Activated CD8-positive, alpha-beta memory T cell treated with anti-CD3 and anti-CD28 coated beads for 48 hours (primary cell): Measurements from ENCODE around the gene HDAC4.

Source experiments
- DNase-seq, 3 experiments: peaks; one replicate each; pipeline ENCODE4 v3.0.0-alpha.2; 2020; ENCODE audit warnings: low read depth in 2 of 3, low spot score in 2 of 3

Gene HDAC4

GRCh38 chr2:239370876-239371725 is 29.7 kb downstream of the HDAC4 start:
- no peak for DNase-seq

- DNase-seq: no peak
Measured at GRCh38 chr2:239370403-239370802, 30.4 kb downstream of the HDAC4 start.

DNA sequence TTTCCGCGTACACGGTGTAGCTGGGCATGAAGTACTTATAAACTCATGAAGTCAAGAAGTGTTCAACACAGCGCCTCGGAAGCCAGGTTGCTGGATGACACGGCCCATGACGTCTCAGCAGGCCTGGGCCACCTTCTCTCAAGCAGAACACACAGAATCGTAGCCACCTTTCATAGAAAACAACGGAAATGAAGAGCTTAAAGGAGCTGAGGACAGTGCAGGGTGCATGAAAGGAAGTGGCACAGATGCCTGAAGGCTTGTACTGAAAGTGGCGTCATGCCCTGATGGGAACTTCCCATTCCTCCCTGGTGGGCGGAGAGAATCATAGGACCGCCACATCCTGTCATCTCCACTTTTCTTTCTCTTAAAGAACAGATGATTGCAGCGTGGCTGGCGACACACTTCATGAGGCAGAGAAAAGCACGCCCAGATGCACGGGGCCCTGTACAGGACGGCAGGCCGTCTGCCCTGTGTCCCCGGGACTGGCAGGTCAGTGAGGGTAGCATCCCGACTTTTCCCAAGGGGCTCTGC is 31.1 kb downstream of the HDAC4 start:
- peak in 2 of 3 experiments; percentile 33 for DNase-seq

DNA sequence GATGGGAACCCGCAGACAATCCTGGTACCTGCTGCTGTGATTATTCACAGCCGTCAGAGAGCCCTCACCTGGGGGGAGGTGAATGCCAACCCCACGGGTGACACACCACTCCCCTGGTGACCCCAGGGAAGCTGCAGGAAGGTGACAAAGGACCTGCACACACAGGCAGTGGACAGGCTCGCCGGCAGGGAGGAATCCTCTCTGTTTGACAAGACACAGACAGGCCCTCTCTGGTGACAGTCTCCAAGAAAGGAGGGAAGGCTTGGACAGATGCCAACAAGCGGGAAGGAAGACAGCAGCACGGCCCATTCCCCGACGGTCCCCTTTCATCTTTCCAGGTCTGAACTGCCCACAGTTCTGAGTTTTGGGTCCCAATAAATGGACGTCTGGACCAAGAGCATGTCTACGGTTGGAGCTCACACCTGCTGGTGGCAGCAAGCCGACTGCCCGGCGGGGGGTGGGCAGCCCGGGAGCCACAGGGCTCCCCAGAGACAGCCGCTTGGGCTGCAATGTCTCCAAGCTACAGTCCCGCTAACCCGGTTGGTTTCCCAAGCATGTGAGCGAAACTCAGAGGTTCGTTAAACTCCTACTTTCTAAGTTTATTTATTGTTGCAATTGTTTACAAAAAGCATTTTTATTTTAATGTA is 31.8 kb downstream of the HDAC4 start:
- DNase-seq: no peak

DNA sequence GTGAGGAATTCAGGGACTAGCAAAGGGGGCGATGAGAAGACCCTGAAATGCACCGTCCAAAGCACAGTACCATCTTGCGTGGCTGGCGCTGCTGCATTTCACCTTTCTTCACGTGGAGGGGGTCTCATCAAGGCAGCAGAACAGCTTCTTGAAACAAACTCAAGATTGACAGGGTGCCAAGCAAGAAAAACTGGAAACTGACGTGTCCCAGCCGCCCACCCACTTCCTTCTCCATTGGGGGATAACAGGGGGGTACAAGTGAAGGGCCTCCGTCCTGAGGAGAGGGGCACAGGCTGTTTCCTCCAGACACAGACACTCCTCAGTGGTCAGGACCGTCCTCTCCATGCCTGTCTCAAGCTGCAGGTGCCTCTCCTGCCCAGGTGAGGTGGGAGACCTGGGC is 32.5 kb downstream of the HDAC4 start:
- no peak for DNase-seq

DNA sequence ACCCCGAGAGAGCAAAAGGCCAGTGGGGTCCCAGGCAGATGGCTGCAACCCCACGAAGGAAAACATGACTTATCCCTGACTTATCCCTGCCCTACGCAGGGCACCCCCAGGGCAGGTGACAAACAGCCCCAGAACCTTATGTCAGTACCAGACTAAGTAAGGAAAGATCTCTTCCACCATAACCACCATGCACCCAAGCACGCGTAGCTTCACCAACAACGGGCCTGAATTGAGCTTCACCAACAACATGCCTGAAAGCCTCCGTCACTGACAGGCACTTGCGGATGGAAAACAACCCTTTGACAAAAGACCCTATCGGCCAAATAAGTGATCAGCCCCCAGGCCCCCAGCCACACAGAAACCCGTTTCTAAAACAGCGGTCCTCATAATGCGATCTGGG is 34.1 kb downstream of the HDAC4 start:
- DNase-seq: no peak

GRCh38 chr2:239365782-239366435 is 34.9 kb downstream of the HDAC4 start:
- no peak for DNase-seq

- no peak for DNase-seq
Measured at GRCh38 chr2:239365071-239365781, 35.6 kb downstream of the HDAC4 start.

DNA sequence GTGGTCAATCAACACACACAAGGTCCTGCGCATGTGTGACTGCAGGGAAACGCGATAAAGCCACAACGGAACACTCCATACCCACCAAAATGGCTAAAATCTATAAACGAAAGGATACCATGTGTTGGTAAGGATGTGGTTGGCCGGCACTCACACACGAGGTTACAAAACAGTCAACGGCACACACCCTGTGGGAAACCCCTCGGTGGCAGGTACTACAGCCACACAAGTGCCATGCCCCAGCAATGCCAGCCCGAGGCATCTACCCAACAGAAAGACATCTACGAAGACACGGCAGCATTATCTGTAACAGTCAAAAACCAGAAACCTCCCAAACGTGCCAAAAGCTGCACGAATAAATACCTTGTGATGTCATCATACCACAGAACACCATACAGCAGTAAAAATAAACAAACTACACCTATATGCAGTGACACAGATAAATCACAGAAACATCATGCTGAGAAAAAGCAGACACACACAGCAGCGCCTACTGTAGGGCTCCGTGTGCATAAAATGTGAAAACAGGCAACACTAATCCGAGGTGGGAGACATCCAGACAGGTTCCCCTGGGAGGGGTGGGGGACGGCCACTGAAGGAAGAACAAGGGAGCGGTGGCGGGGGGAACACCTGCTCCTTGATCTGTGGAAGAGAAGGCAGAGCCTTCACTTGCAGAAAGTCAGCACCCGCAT is 36.7 kb downstream of the HDAC4 start:
- no peak for DNase-seq

GRCh38 chr2:239362507-239362906 is 38.3 kb downstream of the HDAC4 start:
- DNase-seq: no peak

DNA sequence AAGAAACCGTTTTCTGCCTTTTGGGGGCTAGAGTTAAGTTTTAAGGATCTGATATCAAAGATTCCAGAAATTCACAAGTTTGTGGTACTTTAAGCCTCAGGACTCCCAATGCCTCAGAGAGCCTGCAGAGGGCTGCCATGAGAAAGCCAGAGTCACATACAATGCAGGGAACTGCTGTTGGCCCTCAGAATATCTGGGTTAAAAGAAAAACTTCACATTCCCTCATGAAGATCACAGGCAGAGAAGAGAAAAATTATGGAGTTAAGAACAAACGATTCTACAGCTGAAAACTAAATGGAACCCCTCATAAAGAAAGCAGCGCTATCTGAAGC is 39.5 kb downstream of the HDAC4 start:
- no peak for DNase-seq

- DNase-seq: no peak
Measured at GRCh38 chr2:239360421-239361310, 40.2 kb downstream of the HDAC4 start.

DNA sequence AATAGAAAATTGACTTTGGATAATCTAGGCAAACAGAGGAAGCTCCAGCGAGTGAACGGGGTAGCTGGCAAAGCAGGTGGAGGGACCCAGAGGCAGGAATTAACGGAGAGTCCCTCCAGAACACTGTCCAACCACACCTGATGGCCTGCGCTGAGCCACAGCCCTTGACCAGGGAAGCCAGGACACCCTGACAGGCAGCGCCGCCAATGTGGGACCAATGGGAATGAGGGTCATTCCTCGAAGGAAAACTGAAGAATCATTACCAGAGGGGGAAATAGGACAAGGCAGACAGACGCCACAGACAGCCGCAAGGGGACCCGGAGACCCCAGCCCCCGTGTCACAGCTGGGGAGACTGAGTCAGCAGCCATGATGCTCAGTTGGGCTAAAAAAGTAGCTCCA is 40.8 kb downstream of the HDAC4 start:
- DNase-seq: no peak

DNA sequence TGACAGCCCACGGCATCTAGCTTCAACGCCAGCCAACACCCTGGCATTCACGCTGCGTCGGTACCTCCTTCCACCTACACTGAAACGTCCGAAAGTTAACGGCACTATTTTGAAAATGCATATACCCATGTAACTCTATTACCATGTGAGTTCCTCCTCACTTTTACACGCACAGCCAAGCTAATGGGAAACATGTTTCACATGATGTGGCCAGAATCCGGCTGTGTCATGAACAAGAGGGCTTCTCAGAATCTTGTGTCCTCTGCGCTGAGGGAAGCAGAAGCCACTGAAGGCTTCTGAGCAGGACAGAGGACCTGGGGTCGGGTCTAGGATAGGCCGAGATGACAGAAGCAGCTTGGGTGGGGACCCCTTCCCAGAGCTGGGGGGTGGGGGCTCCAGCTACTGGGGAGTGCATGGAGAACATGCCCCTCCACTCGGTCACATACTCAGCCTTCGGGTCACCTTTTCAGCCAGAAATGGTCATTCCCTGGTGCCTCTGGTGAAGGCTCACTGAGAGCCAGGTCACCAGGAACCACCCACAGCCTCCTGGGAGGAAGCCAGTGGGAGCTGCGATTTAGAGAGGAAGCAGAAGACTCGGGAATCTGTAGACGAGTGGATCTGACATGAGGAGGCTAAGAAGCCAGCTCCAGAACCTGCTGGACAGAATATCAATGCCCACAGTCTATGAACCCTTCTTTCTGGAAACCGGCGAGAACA is 41.5 kb downstream of the HDAC4 start:
- DNase-seq: no peak

GRCh38 chr2:239358062-239358754 is 42.6 kb downstream of the HDAC4 start:
- DNase-seq: no peak

DNA sequence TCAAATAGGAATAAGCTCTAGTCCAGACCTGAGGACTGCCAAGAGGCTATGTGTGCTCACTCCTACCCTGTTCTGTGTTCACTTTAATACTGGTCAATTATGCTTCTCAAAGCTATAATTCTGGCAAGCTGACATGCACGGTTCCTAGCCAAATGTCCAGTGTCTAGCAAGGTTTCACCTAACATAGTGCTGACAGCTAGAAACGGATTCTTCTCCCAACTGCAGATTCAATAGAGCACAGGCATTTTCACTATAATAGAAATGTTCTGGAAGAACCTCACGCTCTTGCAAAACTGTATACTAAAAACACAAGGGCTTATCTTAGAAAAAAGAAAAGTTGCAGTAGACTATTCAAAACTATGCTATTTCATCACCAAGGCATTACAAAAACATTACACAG is 45.1 kb downstream of the HDAC4 start:
- DNase-seq: no peak

GRCh38 chr2:239355139-239355538 is 45.7 kb downstream of the HDAC4 start:
- DNase-seq: no peak

DNA sequence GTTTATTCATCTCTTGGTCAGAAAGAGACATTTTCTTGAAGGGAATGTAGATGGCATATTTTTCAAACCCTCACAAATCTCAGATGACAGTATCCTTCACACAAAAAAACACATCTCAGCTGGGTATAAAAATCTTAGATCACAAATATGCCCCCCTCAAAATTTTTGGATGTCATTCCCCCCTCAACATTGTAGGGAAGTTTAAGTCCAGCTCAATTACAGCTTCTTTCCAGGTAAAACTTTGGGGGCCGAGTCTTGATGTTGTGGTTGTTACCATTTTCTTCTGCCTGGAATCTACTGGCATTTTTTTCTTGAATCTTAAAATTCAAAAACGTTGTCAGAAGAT is 46.1 kb downstream of the HDAC4 start:
- no peak for DNase-seq
